IMR-90 (cell line): Measurements from ENCODE around the gene BAD. TPM values are rescaled to one million over a fixed set of nuclear protein-coding genes. Genes with fewer than 3 reads are reported as not detected.
"Not testable (repeated sequence)": the region's sequence is repeated elsewhere in the genome, so short reads cannot be mapped to it uniquely, and the experiment has no call there.

Source experiments
- ATAC-seq: fragments of 200-7000 bp; cut with Tn5 transposase; 2 replicates; pipeline ENCODE4 v1.9.1; 2020; ENCODE audit warnings: low read depth, mild to moderate bottlenecking, moderate library complexity
- BruUV-seq: library from RNA; stranded (reverse); fragments of 400-500 nt; replicated peaks from 2 replicates; lab custom pipeline; 2021; lab: Mats Ljungman, UMichigan
- CTCF ChIA-PET: fragments of 300-600 bp; formaldehyde crosslinking; extraction: SDS; loops from one replicate; lab custom pipeline; 2021; ENCODE audit warnings: antibody characterized with exemption; lab: Yijun Ruan, JAX
- POLR2A ChIA-PET: fragments of 300-600 bp; sonication (Branson Sonifier 250); formaldehyde crosslinking; loops from one replicate; lab custom pipeline; 2022; ENCODE audit warnings: antibody characterized with exemption; ENCODE audit not compliant: unreplicated experiment; lab: Charles Lee
- DNase-seq: peaks from one replicate; pipeline ENCODE4 v3.0.0; 2013
- H2AFZ ChIP-seq: replicated peaks from 2 replicates; pipeline ENCODE3; 2013; ENCODE audit warnings: low read length, mild to moderate bottlenecking; ENCODE audit not compliant: poor library complexity
- H2AK5ac ChIP-seq: 2 replicates; pipeline ENCODE4 v1.6.1; 2013; ENCODE audit warnings: low read depth, low read length, inconsistent platforms
- H2AK9ac ChIP-seq: replicated peaks from 2 replicates; pipeline ENCODE3; 2013; ENCODE audit warnings: mild to moderate bottlenecking, low read depth, low read length, moderate library complexity; ENCODE audit not compliant: poor library complexity
- H2BK120ac ChIP-seq: 2 replicates; pipeline ENCODE4 v1.6.1; 2013; ENCODE audit warnings: low read depth, low read length, inconsistent platforms
- H2BK15ac ChIP-seq: 3 replicates; pipeline ENCODE4 v1.6.1; 2013; ENCODE audit warnings: low read depth, low read length, inconsistent platforms
- H2BK20ac ChIP-seq: 2 replicates; pipeline ENCODE4 v1.6.1; 2013; ENCODE audit warnings: low read depth, mild to moderate bottlenecking, inconsistent platforms, low read length, moderate library complexity
- H2BK5ac ChIP-seq: 2 replicates; pipeline ENCODE4 v1.6.1; 2013; ENCODE audit warnings: mild to moderate bottlenecking, low read depth, low read length, inconsistent platforms; ENCODE audit not compliant: poor library complexity, severe bottlenecking
- H3K14ac ChIP-seq: replicated peaks from 2 replicates; pipeline ENCODE4 v1.6.1; 2013; ENCODE audit warnings: low read depth, low read length, inconsistent platforms
- H3K18ac ChIP-seq: 2 replicates; pipeline ENCODE4 v1.6.1; 2013; ENCODE audit warnings: low read depth, low read length, control low read depth
- H3K23ac ChIP-seq: 2 replicates; pipeline ENCODE4 v1.6.1; 2013; ENCODE audit warnings: low read depth, low read length, inconsistent platforms
- H3K27ac ChIP-seq: 2 replicates; pipeline ENCODE4 v1.5.1; 2013; ENCODE audit warnings: mild to moderate bottlenecking, control low read depth, low read length; ENCODE audit not compliant: insufficient read depth
- H3K27me3 ChIP-seq: 2 replicates; pipeline ENCODE4 v1.6.1; 2013; ENCODE audit warnings: low read length; ENCODE audit not compliant: control insufficient read depth, insufficient read depth
- H3K36me3 ChIP-seq: 2 replicates; pipeline ENCODE4 v1.6.1; 2013; ENCODE audit warnings: low read length, mixed read lengths; ENCODE audit not compliant: control insufficient read depth, insufficient read depth
- H3K4ac ChIP-seq: 2 replicates; pipeline ENCODE4 v1.6.1; 2013; ENCODE audit warnings: low read depth, low read length, inconsistent platforms
- H3K4me1 ChIP-seq: 2 replicates; pipeline ENCODE4 v1.6.1; 2013; ENCODE audit warnings: low read length, mixed read lengths; ENCODE audit not compliant: control insufficient read depth, insufficient read depth
- H3K4me2 ChIP-seq: 2 replicates; pipeline ENCODE4 v1.6.1; 2013; ENCODE audit warnings: low read depth, mild to moderate bottlenecking, control low read depth, low read length, moderate library complexity
- H3K4me3 ChIP-seq: 2 replicates; pipeline ENCODE4 v1.5.1; 2013; ENCODE audit warnings: low read depth, mild to moderate bottlenecking, control low read depth, low read length, moderate library complexity; ENCODE audit not compliant: insufficient read depth
- H3K56ac ChIP-seq: 2 replicates; pipeline ENCODE4 v1.6.1; 2013; ENCODE audit warnings: low read length, inconsistent platforms; ENCODE audit not compliant: insufficient read depth; ENCODE audit errors: extremely low read depth
- H3K79me1 ChIP-seq, 2 experiments: 2 replicates each; pipeline ENCODE4 v1.6.1; 2013; ENCODE audit warnings: low read length in 2 of 2, inconsistent platforms in 1 of 2, low read depth in 1 of 2
- H3K9ac ChIP-seq: 2 replicates; pipeline ENCODE4 v1.6.1; 2013; ENCODE audit warnings: low read depth, low read length, control low read depth
- H3K9me1 ChIP-seq: 2 replicates; pipeline ENCODE4 v1.6.1; 2013; ENCODE audit warnings: low read length, inconsistent platforms; ENCODE audit not compliant: insufficient read depth
- H3K9me3 ChIP-seq: 2 replicates; pipeline ENCODE4 v1.6.1; 2013; ENCODE audit warnings: low read length; ENCODE audit not compliant: control insufficient read depth, insufficient read depth
- H4K20me1 ChIP-seq: 2 replicates; pipeline ENCODE4 v1.6.1; 2013; ENCODE audit warnings: low read length, inconsistent platforms; ENCODE audit not compliant: insufficient read depth
- H4K5ac ChIP-seq: 2 replicates; pipeline ENCODE4 v1.6.1; 2013; ENCODE audit warnings: mild to moderate bottlenecking, low read depth, low read length, control low read depth
- H4K8ac ChIP-seq, 2 experiments: 2 replicates each; pipeline ENCODE4 v1.6.1; 2013; ENCODE audit warnings: low read depth in 2 of 2, low read length in 2 of 2, control low read depth in 1 of 2, inconsistent platforms in 1 of 2
- H4K91ac ChIP-seq: 2 replicates; pipeline ENCODE4 v1.6.1; 2013; ENCODE audit warnings: low read depth, low read length, inconsistent platforms; ENCODE audit not compliant: insufficient read depth
- BHLHE40 ChIP-seq: fragments of 150-350 bp; IDR thresholded peaks from 2 replicates; pipeline ENCODE4 v1.6.1; 2016; ENCODE audit warnings: mild to moderate bottlenecking, low read depth, low read length
- CEBPB ChIP-seq: IDR thresholded peaks from 2 replicates; pipeline ENCODE4 v1.6.1; 2012; ENCODE audit warnings: low read depth, low read length, improper control_type of control experiment
- CHD1 ChIP-seq: IDR thresholded peaks from 2 replicates; pipeline ENCODE4 v1.6.1; 2012; ENCODE audit warnings: low read depth, low read length, improper control_type of control experiment
- MAZ ChIP-seq: IDR thresholded peaks from 2 replicates; pipeline ENCODE4 v1.6.1; 2012; ENCODE audit warnings: low read depth, mild to moderate bottlenecking, low read length, improper control_type of control experiment, moderate library complexity, borderline replicate concordance
- RAD21 ChIP-seq: IDR thresholded peaks from 2 replicates; pipeline ENCODE4 v1.6.1; 2012; ENCODE audit warnings: low read length, improper control_type of control experiment
- RFX5 ChIP-seq: IDR thresholded peaks from 2 replicates; pipeline ENCODE4 v1.8.0; 2012; ENCODE audit warnings: low read depth, mild to moderate bottlenecking, low read length, moderate library complexity
- SMC3 ChIP-seq: fragments of 150-350 bp; IDR thresholded peaks from 2 replicates; pipeline ENCODE4 v1.6.1; 2016; ENCODE audit warnings: low read depth, mild to moderate bottlenecking, antibody characterized with exemption, low read length, moderate library complexity
- WGBS, 2 experiments: methylation state at CpG; one replicate each; pipeline versions ENCODE4 v1.1.5 to v1.1.7; 2013; ENCODE audit warnings: missing lambda C conversion rate in 2 of 2; ENCODE audit not compliant: insufficient read length in 1 of 2; ENCODE audit errors: extremely low coverage in 2 of 2; 5-methylcytosine and 5-hydroxymethylcytosine counted together
- dilution Hi-C: fragments of 300-500 bp; cut with HindIII; formaldehyde crosslinking; loops from one replicate; pipeline ENCODE4 v1.14.3; 2018; ENCODE audit warnings: low sequenced_read_pairs; ENCODE audit not compliant: unreplicated experiment
- in situ Hi-C: fragments of 300-500 bp; cut with MboI; formaldehyde crosslinking; loops from 3 replicates; pipeline ENCODE4 v1.14.3; 2019; ENCODE audit warnings: low sequenced_read_pairs, inconsistent platforms, mixed read lengths
- intact Hi-C: fragments of 100-400 bp; cut with micrococcal nuclease; formaldehyde crosslinking; loops from 2 replicates; pipeline ENCODE4 v1.10.0; 2022
- polyA plus RNA-seq, 3 experiments: library from polyadenylated mRNA; depleted of rRNA; stranded (reverse); fragments of >200 nt; gene quantifications; 2 replicates each; pipeline ENCODE4 v1.2.3, GENCODE V29; 2012; ENCODE audit warnings: low replicate concordance in 1 of 3
- total RNA-seq: library from RNA; depleted of rRNA; stranded (reverse); fragments of >200 nt; gene quantifications from 2 replicates; pipeline ENCODE4 v1.2.3, GENCODE V29; 2012

The BAD gene
- total and polyA plus RNA-seq, 2 of the 4 experiments (the other 2 are of a cell fraction), result 30.3 to 68.0 TPM

- no CpG with 5 or more reads among the region's 11 CpGs for WGBS, 2 experiments
- intact Hi-C loops, result no loop called here
- Histone ChIP-seq H3K18ac (no peak overlapping the region), H3K56ac (no peak overlapping the region), H2AK5ac (no peak overlapping the region), H4K5ac (no peak overlapping the region), H3K27ac (peak overlapping the region; percentile 49; the same call in 1 of the 2 replicates), H3K27me3 (no peaks in the 10 kb centered on the region; the same call in 1 of the 2 replicates), H3K36me3 (peaks cover 19% of the 10 kb centered on the region), H4K91ac (no peak overlapping the region), H2AK9ac (no peak overlapping the region), H3K79me1 (peaks cover 0 to 8% of the 10 kb centered on the region in 2 experiments; a peak in 2 of 4 replicates), H2AFZ (no peak overlapping the region), H3K4me1 (peaks cover 4% of the 10 kb centered on the region), H2BK15ac (no peak overlapping the region; the same call in 2 of the 3 replicates), H2BK20ac (no peak overlapping the region), H3K4me3 (no peak overlapping the region), H3K4me2 (no peak overlapping the region), H3K9me3 (0 out of 2 replicates have a peak, but pooled peaks cover 2% of the 10 kb centered on the region), H3K9me1 (0 out of 2 replicates have a peak, but pooled peaks cover 3% of the 10 kb centered on the region), H2BK120ac (no peak overlapping the region), H2BK5ac (no peak overlapping the region), H3K14ac (0 out of 2 replicates have a peak overlapping the region, but pooled peaks have one; percentile 78), H3K4ac (peak overlapping the region; percentile 75; the same call in 1 of the 2 replicates), H3K23ac (no peak overlapping the region), H4K8ac (no peak overlapping the region; a peak in 1 of 4 replicates), H4K20me1 (no peaks in the 10 kb centered on the region; the same call in 1 of the 2 replicates), H3K9ac (no peak overlapping the region)
- in situ Hi-C loops, result no loop called here
- POLR2A ChIA-PET, result interaction anchor here (0.6 kb wide), 1 partner anchor 432 kb away, joined by 6 read pairs; no protein-coding TSS in a partner anchor
- peak; percentile 63 for ATAC-seq
- CTCF ChIA-PET, result interaction anchor here (0.8 to 1.5 kb wide), 3 partner anchors 9 to 30 kb away, joined by 3 to 5 read pairs (median 5); no protein-coding TSS in a partner anchor
- BruUV-seq, result no TSS peak
- dilution Hi-C loops, result no loop called here
- TF ChIP-seq RAD21, result no peak
- TF ChIP-seq RFX5, result no peak
- TF ChIP-seq SMC3, result no peak
- no peak for TF ChIP-seq CHD1
- TF ChIP-seq MAZ, result no peak
- no peak for TF ChIP-seq BHLHE40
- no peak for TF ChIP-seq CEBPB
- no peak for DNase-seq
Measured at GRCh38 chr11:64324692-64325469, 40.4 kb upstream of the BAD start.

- H4K8ac ChIP-seq, H3K4me1 ChIP-seq, H3K56ac ChIP-seq, in situ Hi-C loops, H3K4me2 ChIP-seq, H3K9ac ChIP-seq, H3K23ac ChIP-seq, H4K20me1 ChIP-seq, H2AFZ ChIP-seq, H3K4ac ChIP-seq, H3K14ac ChIP-seq, H3K18ac ChIP-seq, dilution Hi-C loops, H2BK120ac ChIP-seq, H3K9me3 ChIP-seq, H2AK5ac ChIP-seq, H3K27ac ChIP-seq, H4K5ac ChIP-seq, H2BK5ac ChIP-seq, DNase-seq, POLR2A ChIA-PET, H3K4me3 ChIP-seq, H2BK20ac ChIP-seq, intact Hi-C loops, ATAC-seq, H4K91ac ChIP-seq, H3K27me3 ChIP-seq, BruUV-seq, H2BK15ac ChIP-seq: not testable (repeated sequence)
- CTCF ChIA-PET, result interaction anchor here (1.5 kb wide), 1 partner anchor 23 kb away, joined by 5 read pairs; no protein-coding TSS in a partner anchor
- Histone ChIP-seq H3K36me3 (peaks cover 22% of the 10 kb centered on the region), H3K79me1 (peaks cover 4 to 16% of the 10 kb centered on the region in 2 experiments), H2AK9ac (peak overlapping the region; percentile 50), H3K9me1 (peaks cover 12% of the 10 kb centered on the region)
- WGBS, 2 experiments, result 68% methylated on average over 2 of the region's 4 CpGs; no CpG with 5 or more reads in 1 of the 2 experiments
Measured at GRCh38 chr11:64323984-64324383, 39.5 kb upstream of the BAD start.
